Transverse colon (tissue), 4 donors: Measurements from ENCODE around the gene THAP7. TPM values are rescaled to one million over a fixed set of nuclear protein-coding genes. Genes with fewer than 3 reads are reported as not detected.

ENCODE experiments used
- DNase-seq: peaks from one replicate; pipeline ENCODE4 v3.0.0-alpha.2; 2019
- H3K27ac ChIP-seq, 4 donors: fragments of 200-600 bp; sonication (generic); 2 replicates each; pipeline ENCODE4 v1.5.1; 2016 to 2018; ENCODE audit warnings: inconsistent platforms in 4 of 4
- H3K27me3 ChIP-seq: fragments of 200-600 bp; sonication (generic); 2 replicates; pipeline ENCODE4 v1.5.1; 2017; ENCODE audit warnings: inconsistent platforms
- H3K36me3 ChIP-seq, 4 donors: fragments of 200-600 bp; sonication (generic); 2 replicates each; pipeline ENCODE4 v1.5.1; 2017 to 2019; ENCODE audit warnings: inconsistent platforms in 4 of 4
- H3K4me1 ChIP-seq, 4 donors: fragments of 200-600 bp; sonication (generic); 2 replicates each; pipeline ENCODE4 v1.5.1; 2017 to 2020; ENCODE audit warnings: inconsistent platforms in 4 of 4
- H3K4me3 ChIP-seq, 4 donors: fragments of 200-600 bp; sonication (generic); 1 replicate in 1 of 4; 2 replicates in 3 of 4; pipeline versions ENCODE4 v1.5.1 to v1.6.1; 2017 to 2019; ENCODE audit warnings: inconsistent platforms in 4 of 4
- H3K9me3 ChIP-seq, 2 donors: fragments of 200-600 bp; sonication (generic); 2 replicates each; pipeline ENCODE4 v1.5.1; 2017 to 2019; ENCODE audit warnings: inconsistent platforms in 2 of 2
- EP300 ChIP-seq: sonication (generic); formaldehyde crosslinking; IDR thresholded peaks from one replicate; pipeline ENCODE4 v1.6.1; 2017; ENCODE audit warnings: antibody characterized with exemption, low read depth
- POLR2A ChIP-seq: fragments of 450-650 bp; IDR thresholded peaks from one replicate; pipeline ENCODE4 v1.6.1; 2016; ENCODE audit warnings: antibody characterized with exemption, mild to moderate bottlenecking, moderate library complexity
- POLR2AphosphoS5 ChIP-seq, 3 donors: sonication (generic); formaldehyde crosslinking; IDR thresholded peaks; one replicate each; pipeline ENCODE4 v1.6.1; 2016; ENCODE audit warnings: antibody characterized with exemption in 3 of 3
- WGBS, 2 donors: methylation state at CpG; one replicate each; pipeline ENCODE4 v1.1.5; 2018; ENCODE audit warnings: low coverage in 1 of 2; 5-methylcytosine and 5-hydroxymethylcytosine counted together
- in situ Hi-C, 4 donors: fragments of 200-750 bp; cut with MboI; loops; one replicate each; pipeline versions ENCODE4 v1.15.0 to v1.15.1; 2017; ENCODE audit warnings: low sequenced_read_pairs in 3 of 4, low pct_ligation_motif_present in 1 of 4, low pct_unique_long_range_greater_than_20kb in 1 of 4
- intact Hi-C: fragments of 100-400 bp; cut with DNase I; formaldehyde crosslinking; loops from one replicate; pipeline ENCODE4 v1.15.1; 2023; ENCODE audit warnings: low total_unique reads
- total RNA-seq, 4 donors: library from RNA; depleted of rRNA; stranded (reverse); fragments of >200 nt; gene quantifications; one replicate each; pipeline ENCODE4 v1.1.0, GENCODE V29; 2016
- TF ChIP-seq, protein P1 (sequence below), 5 experiments: fragments of 200-600 bp in 3 of 5; fragments of 450-650 bp in 2 of 5; sonication (generic) in 3 of 5; IDR thresholded peaks; 1 replicate in 2 of 5; 2 replicates in 3 of 5; pipeline ENCODE4 v1.5.1; 2016 to 2017; ENCODE audit warnings: antibody characterized with exemption in 5 of 5, inconsistent platforms in 3 of 5, mild to moderate bottlenecking in 2 of 5, moderate library complexity in 1 of 5

Gene THAP7
- total RNA-seq, 4 donors from 2014 or later = 27.0 to 51.5 (median 32.7) TPM

DNA sequence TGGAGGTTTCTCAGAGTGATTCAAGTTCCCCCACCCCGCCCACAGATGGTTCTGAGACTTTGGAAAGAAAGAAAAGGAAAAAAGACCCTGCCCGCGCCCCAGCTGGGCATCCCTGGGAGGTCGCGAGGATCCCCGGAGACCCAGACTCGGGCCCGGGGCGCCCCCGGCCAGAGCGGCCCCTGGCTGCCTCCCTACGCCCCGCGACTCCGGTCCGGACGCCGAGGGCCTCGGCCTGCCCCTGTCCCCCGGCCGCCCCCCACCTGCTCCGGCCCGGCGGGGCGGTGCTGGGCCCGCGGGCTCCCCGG is 37.2 kb downstream of the THAP7 start:
- H3K27ac ChIP-seq = peak overlapping the region; percentile 79 to 94 (median 91)
- in situ Hi-C loops (loop anchor here in 1 of 4 donors (25.0 kb wide), 1 partner anchor 98 kb away; no protein-coding TSS in a partner anchor), intact Hi-C loops (no loop called here)
- H3K4me1 ChIP-seq = peaks cover 10 to 50% (median 46%) of the 10 kb centered on the region in 4 donors
- peaks cover 14% of the 10 kb centered on the region for H3K27me3 ChIP-seq
- TF ChIP-seq, protein P1, sequence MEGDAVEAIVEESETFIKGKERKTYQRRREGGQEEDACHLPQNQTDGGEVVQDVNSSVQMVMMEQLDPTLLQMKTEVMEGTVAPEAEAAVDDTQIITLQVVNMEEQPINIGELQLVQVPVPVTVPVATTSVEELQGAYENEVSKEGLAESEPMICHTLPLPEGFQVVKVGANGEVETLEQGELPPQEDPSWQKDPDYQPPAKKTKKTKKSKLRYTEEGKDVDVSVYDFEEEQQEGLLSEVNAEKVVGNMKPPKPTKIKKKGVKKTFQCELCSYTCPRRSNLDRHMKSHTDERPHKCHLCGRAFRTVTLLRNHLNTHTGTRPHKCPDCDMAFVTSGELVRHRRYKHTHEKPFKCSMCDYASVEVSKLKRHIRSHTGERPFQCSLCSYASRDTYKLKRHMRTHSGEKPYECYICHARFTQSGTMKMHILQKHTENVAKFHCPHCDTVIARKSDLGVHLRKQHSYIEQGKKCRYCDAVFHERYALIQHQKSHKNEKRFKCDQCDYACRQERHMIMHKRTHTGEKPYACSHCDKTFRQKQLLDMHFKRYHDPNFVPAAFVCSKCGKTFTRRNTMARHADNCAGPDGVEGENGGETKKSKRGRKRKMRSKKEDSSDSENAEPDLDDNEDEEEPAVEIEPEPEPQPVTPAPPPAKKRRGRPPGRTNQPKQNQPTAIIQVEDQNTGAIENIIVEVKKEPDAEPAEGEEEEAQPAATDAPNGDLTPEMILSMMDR (IDR thresholded peaks at IDR 0.05) = no peak
- TF ChIP-seq EP300 (no peak), POLR2A (no peak), POLR2AphosphoS5 (IDR thresholded peaks at IDR 0.05) (no peak)
- no peaks in the 10 kb centered on the region for H3K36me3 ChIP-seq
- no peak for DNase-seq
- 13% methylated on average over 9 of the region's 28 CpGs; no CpG with 5 or more reads in 1 of the 2 donors for WGBS, 2 donors
- peak overlapping the region; percentile 9 to 62 (median 54) for H3K4me3 ChIP-seq
- H3K9me3 ChIP-seq = no peaks in the 10 kb centered on the region

DNA sequence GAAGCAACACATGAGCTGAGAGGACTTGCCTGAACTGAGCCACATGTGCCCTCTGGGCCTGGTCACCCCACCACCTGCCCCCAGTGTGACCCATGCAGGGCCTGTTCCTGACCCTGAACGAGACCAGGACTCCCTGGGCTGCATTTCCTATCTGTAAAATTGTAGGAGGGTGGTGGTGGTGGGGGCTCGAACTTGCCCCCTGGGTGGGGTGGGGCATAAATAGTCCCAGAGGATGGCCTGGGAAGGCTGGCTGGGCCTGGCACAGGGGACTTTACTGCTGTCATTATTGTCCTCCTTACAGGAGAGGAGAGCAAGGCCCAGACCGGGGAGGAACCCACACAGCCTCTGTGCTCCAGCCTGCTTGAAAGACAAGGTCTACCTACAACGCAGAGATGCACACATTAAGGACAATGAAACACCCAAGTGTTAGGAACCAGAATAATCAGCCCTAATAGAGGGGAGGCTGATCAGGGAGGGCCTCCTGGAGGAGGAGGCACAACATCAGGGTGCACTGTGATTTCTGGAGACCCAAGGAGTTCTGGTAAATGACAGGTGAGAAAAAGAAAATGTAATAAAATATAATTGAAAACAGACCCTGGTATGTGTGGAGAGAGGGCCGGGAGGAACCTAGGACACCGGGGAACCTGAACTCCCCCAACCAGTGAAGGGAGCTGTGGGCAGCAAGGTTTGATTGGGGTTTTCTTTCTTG is 37.7 kb downstream of the THAP7 start:
- no peaks in the 10 kb centered on the region for H3K9me3 ChIP-seq
- peaks cover 10 to 52% (median 46%) of the 10 kb centered on the region in 4 donors for H3K4me1 ChIP-seq
- no peaks in the 10 kb centered on the region for H3K36me3 ChIP-seq
- intact Hi-C loops = no loop called here
- in situ Hi-C loops = loop anchor here in 1 of 4 donors (25.0 kb wide), 1 partner anchor 98 kb away; no protein-coding TSS in a partner anchor
- peak overlapping the region in 3 of 4 donors; percentile 52 to 62 (median 55) for H3K4me3 ChIP-seq
- WGBS, 2 donors = 42% methylated on average over 3 to 6 of the region's 6 CpGs
- DNase-seq = no peak
- no peak for TF ChIP-seq POLR2AphosphoS5 (IDR thresholded peaks at IDR 0.05)
- no peak for TF ChIP-seq POLR2A
- no peak for TF ChIP-seq EP300
- TF ChIP-seq, protein P1 (IDR thresholded peaks at IDR 0.05) = no peak
- peak overlapping the region; percentile 79 to 94 (median 91) for H3K27ac ChIP-seq
- H3K27me3 ChIP-seq = peaks cover 14% of the 10 kb centered on the region

DNA sequence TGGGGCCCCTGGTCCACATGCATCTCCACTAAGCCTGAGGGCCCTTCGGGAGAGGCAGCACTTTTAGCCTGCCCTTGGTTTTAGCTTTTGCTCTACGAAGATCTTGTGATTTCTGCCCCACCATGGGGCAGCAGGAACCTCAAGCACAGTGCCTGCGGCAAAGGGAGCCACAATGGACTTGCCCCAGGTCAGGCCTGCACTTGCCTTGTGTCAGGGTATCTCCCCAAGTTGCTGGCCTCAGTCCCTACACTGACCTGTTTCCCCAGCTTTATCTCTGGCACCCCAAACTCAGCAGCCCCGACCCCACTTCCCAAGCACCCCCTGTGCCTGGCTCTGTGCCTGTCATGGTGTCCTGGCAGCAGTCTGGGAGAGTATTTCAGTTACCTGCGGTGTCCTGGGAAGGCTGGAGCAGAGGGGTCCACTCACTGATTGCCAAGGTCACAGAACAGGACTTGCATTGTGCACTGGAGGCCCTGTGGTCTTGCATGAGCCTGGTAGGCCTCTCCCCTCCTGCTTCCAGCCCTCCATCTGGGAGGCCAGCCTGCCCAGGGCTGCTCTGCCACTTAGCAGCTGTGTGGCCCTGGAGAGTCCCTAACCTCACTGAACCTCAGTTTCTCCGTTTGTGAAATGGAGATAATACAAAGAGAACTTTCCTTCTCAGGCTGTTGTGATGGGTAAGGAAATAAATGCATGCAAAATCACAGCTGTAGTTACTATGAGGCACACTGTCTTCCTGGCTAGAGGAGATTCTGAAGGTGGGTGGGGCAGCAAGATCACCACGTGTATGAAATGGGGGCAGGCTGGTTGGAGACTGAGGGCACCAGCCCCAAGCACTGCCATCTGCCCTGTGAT is 38.5 kb downstream of the THAP7 start:
- in situ Hi-C loops = loop anchor here in 1 of 4 donors (25.0 kb wide), 1 partner anchor 99 kb away; no protein-coding TSS in a partner anchor
- 73% methylated on average over 7 of the region's 7 CpGs; no CpG with 5 or more reads in 1 of the 2 donors for WGBS, 2 donors
- intact Hi-C loops = no loop called here
- H3K4me1 ChIP-seq = peaks cover 10 to 60% (median 48%) of the 10 kb centered on the region in 4 donors
- TF ChIP-seq POLR2A = no peak
- TF ChIP-seq, protein P1 (IDR thresholded peaks at IDR 0.05) = no peak
- TF ChIP-seq POLR2AphosphoS5 (IDR thresholded peaks at IDR 0.05) = no peak
- no peak for TF ChIP-seq EP300
- no peaks in the 10 kb centered on the region for H3K36me3 ChIP-seq
- no peak for DNase-seq
- peaks cover 14% of the 10 kb centered on the region for H3K27me3 ChIP-seq
- H3K27ac ChIP-seq = peak overlapping the region; percentile 79 to 94 (median 91)
- H3K9me3 ChIP-seq = no peaks in the 10 kb centered on the region
- no peak overlapping the region for H3K4me3 ChIP-seq

DNA sequence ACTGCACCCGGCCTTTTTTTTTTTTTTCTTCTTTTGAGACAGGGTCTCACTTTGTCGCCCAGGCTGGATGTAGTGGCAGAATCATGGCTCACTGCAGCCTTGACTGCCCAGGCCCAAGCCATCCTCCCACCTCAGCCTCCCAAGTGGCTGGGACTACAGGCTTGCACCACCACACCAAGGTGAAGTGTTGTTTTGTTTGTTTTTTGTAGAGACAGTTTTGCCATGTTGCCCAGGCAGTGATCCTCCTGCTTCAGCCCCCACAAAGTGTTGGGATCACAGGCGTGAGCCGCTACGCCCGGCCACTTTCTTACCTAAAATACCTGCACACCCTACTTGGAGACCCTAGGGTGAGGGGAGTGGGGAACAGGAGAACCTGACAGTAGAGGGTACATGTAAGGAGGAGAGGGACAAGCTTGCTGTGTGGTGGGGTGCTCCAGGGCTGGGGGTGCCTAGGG is 39.4 kb downstream of the THAP7 start:
- intact Hi-C loops = no loop called here
- no peaks in the 10 kb centered on the region for H3K36me3 ChIP-seq
- H3K27ac ChIP-seq = no peak overlapping the region
- no peak for DNase-seq
- WGBS, 2 donors = 80 to 93% methylated on average over 1 to 6 of the region's 6 CpGs
- in situ Hi-C loops = loop anchor here in 1 of 4 donors (25.0 kb wide), 1 partner anchor 100 kb away; no protein-coding TSS in a partner anchor
- peaks cover 10 to 60% (median 48%) of the 10 kb centered on the region in 4 donors for H3K4me1 ChIP-seq
- H3K27me3 ChIP-seq = peaks cover 14% of the 10 kb centered on the region
- TF ChIP-seq, protein P1 (IDR thresholded peaks at IDR 0.05) = no peak
- no peak for TF ChIP-seq EP300
- TF ChIP-seq POLR2A = no peak
- TF ChIP-seq POLR2AphosphoS5 (IDR thresholded peaks at IDR 0.05) = no peak
- no peak overlapping the region for H3K4me3 ChIP-seq
- no peaks in the 10 kb centered on the region for H3K9me3 ChIP-seq
